Measurements from ENCODE around the gene CCDC33.

- TF ChIP-seq CTCF (IDR thresholded peaks at IDR 0.05): no peak
- no peak for TF ChIP-seq POLR2AphosphoS5 (IDR thresholded peaks at IDR 0.05)
Observed at GRCh38 chr15:74293021-74293810, 57.1 kb downstream of the CCDC33 start.
